HG03460 (cell line): ENCODE measurements around the gene MMD.

Source experiments
- ATAC-seq: cut with Tn5 transposase; IDR thresholded peaks from one replicate; pipeline ENCODE4 v1.9.1; 2021; ENCODE audit not compliant: unreplicated experiment

Gene MMD

DNA sequence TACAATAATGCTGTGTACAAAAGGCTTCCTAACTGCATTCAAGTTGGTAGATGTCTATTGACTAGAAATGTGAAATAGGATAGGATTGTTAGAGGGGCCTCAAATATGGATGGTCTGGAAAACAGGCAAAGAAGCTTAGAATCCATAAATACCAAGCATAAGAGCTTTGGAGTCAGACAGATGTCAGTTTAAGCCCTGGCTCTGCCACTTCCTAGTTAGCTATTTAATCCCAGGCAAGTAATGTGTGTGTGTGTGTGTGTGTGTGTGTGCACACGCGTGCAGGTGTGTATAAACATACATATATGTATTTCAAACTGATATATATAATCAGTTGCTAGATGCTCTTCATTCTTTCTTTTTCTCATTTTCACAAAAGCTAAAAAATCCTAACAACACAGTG lies 66.7 kb downstream of the MMD start:
- ATAC-seq: no peak

DNA sequence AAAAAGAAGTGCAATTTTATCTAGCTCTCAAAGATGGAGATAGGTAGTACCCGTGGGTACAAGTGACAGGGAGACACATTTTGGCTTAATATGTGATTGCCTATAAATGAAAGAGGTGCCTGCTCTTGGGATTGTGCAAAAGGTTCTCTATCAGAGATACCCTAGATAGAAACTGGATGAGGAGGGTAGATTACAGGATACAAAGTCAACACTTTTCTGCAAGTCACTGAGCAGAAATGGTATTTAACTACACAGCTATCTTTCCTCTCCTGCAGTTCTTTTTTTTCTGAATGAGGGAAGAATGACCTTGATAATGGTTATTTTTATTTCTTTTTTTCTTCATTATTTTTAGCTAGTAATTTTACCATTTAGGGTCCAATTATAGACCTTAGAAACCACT lies 67.6 kb downstream of the MMD start:
- ATAC-seq: no peak

DNA sequence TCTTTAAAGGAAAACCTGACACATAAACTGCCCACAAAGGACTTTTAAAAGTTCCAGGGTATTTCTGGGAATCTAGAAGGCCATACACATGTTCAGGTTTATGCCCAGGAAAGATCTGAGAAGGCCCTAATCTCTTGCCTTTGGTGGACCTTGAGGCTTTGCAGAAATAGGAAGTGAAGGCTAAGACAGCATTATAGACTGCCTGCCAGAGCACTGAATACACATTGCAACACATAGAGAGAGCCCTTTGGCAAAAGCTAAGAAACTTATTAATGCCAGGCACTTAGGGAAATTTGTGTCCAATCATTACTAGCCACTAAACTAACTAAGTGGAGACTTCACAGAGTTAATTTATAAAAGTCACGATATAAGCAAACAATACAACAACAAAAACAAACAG lies 70.4 kb downstream of the MMD start:
- no peak for ATAC-seq

DNA sequence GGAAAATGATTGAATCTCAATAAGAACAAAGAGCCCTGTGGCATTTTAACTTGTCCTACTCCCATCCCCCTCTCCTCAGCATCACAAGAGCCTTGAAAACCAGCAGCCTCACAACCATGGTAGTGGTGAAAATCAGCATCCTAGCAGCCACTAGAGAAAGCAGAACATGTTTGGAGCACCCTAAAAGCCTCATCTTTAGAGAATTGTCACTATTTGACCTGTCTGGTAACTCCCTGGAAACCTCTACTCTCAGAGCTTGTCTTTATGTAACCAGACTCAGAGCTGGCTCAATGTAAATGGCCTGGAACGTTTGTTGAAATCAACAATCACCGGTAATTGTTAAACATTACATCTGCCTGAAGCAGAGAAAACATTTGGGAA lies 70.8 kb downstream of the MMD start:
- ATAC-seq: no peak

DNA sequence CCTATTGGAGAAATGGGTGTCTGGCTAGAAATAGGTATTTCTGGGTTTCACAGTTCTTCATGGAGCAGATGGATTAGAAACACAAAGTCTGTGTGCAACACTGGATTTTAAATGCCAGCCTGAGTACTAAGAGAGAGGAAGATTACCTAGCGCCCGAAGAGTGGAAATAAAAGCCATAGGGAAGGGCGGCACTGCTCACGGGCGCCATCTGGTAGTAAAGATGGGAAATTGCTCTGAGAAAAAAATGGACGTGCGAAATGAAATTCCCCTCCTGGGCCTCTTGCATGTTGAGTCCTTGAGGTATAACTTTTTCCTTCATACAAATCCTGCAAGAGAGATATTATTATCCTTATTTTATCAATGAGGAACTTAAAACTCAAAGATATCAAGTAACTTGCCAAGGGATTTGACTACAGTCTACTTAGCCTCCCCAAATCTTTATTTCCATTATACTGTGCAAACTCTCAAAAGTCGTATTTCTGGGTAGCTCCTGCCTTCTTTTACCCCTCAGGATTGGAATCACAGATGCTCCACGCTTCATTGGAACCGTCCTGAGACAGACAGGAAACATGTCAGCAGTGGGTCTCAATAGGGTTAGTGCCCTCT lies 72.8 kb downstream of the MMD start:
- no peak for ATAC-seq

DNA sequence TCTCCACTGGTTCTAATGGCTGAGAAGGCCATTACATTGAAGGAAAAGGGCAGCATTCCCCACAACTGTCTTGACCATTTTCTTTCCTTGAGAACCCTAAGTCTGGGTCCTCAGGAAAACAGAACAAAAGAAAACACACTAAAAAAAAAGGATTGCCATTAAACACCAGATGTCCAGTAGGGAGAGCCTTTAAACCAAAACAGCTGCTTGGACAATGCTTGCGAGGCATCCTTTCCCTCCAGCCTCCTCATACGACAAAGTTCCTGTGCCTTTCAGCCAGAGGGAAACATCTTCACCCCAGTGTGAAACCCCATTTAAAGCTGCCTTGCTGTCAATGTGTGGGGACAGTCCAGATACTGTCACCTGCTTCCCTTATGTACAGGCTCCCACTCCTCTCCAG lies 74.3 kb downstream of the MMD start:
- no peak for ATAC-seq

DNA sequence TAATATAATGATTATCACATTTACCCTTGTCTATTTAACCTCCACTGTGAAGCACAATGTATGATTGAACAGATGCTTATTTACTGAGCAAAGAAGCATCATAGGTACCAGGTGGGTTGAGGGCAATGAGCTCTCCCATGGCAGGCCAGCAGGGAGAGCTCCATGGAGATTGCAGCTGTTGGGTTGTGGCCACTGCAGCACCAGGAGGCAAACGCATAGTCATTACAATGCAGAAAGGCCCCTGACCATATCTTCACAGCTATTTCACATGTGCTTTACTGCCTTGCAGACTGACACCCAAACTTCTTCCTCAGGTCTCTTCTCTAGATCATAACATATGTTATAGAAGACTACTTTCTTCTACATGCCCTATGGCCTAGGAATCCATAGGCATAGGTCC lies 75.0 kb downstream of the MMD start:
- no peak for ATAC-seq

DNA sequence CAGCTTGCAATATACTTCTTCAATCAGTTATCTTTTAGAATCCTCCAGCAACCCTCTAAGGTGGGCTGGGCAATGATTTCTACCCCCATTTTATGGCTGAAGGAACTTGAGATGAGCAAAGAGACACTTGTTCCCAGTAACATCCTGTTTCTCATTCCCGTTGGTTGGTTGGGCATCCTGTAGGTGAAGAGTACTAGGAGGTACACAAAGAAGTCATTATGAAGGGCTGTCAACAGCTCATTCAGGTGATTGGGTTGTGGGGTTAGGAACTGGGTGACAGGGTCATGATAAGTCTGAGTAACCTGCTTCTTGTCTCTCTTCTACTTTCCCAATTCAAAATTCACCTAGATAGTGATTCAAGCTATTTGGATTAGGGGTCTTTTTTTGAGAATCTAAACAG lies 76.5 kb downstream of the MMD start:
- no peak for ATAC-seq

DNA sequence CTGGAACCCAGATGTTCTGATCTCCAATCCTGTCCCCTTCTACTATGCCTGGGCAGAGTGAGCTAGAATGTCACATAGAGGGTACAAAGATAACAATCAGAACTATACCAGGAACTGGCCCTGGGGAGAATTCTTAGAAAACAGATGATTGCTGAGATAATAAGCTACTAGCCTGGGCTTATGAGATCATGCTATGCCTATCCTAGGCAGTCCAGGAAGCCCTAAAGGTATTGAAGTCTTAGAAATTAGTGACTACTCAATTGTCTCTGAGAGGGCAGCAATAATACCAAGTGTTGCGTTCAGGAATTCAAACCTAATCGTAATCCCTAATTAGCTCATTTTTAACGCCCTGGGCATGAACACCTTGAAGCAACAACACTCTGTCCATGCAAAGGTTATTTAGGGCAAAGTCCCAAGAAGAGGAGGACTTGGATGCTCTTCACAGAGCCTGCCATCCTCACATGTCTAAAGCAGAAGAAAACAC lies 77.1 kb downstream of the MMD start:
- ATAC-seq: no peak

DNA sequence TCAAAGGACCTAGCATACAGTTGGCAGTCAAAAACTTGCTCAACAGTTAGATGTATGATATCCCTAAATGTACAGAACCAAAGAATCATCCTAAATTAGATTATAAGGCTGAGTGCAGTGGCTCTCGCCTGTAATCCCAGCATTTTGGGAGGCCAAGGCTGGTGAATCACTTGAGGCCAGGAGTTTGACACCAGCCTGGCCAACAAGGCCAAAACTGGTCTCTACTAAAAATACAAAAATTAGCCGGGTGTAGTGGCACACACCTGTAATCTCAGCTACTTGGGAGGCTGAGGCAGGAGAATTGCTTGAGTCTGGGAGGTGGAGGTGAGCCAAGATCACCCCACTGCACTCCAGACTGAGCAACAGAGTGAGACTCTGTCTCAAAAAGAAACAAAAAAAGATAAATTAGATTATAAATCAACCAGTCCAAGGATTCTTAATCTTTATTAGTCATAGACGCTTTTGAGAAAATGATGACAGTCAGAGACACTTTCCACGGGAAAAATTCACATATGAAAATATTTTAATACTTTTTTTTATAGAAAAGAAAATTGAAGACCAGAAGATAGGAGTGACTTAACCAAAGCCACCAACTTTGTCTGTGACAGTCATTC lies 77.6 kb downstream of the MMD start:
- ATAC-seq: no peak

DNA sequence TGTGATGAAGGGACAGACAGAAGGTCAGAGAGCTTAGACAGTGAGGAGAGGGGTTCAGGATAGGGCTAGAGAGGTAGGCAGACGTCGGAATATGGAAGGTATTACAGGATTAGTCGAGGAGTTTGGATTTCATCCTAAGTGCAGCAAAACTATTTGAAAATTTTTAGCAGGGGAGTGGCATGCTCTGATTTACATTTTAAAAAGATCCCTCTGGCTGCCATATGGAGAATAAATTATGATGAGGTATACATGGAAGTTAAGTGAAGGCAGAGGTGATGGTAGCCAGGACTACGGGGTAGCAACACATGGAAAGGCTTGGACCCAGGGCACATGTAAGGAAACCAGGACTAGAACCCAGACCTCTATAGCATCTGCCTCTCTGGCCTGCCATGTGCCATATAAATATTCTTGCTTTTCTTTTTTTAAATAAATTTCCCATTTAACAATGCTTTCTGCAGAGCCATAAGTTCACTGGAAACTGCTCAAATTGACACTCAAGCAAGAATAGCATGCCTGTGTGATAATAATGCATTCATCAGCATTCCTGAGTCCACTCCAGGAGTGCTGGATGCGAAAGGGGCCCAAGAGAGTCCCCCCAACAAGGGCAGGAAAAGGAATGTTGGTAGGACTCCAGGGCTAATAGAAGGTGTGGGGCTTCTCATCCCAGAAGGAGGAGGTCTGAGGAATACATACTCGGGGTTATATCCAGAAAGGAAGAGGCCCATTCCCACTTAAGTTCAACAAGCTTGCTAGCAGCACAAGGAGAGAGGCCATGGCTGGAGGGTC lies 78.6 kb downstream of the MMD start:
- ATAC-seq: no peak
